Endothelial cell of umbilical vein (primary cell): Measurements from ENCODE around the gene NUMA1. TPM values are rescaled to one million over a fixed set of nuclear protein-coding genes. Genes with fewer than 3 reads are reported as not detected.

Source experiments
- BruUV-seq: library from RNA; stranded (reverse); fragments of 400-500 nt; replicated peaks from 2 replicates; lab custom pipeline; 2021; lab: Mats Ljungman, UMichigan
- CTCF ChIA-PET: fragments of 300-600, 350-600 bp; sonication (Branson Sonifier 250); formaldehyde crosslinking; loops from one replicate; lab custom pipeline; 2021; ENCODE audit warnings: antibody characterized with exemption, inconsistent platforms; lab: Charles Lee
- POLR2A ChIA-PET: fragments of 300-600, 350-600 bp; sonication (Branson Sonifier 250); formaldehyde crosslinking; loops from one replicate; lab custom pipeline; 2021; ENCODE audit warnings: antibody characterized with exemption, inconsistent platforms; lab: Charles Lee
- DNase-seq: peaks from one replicate; pipeline ENCODE4 v3.0.0-alpha.2; 2011; ENCODE audit warnings: low read depth, low spot score
- FAIRE-seq: peaks from 2 replicates; lab custom pipeline; 2011; peaks lifted over from hg19 to GRCh38; lab: Jason Lieb, UNC
- H2AFZ ChIP-seq: 2 replicates; pipeline ENCODE4 v1.6.0; 2012; ENCODE audit warnings: low read depth, low read length, control low read depth, inconsistent platforms
- H3K27ac ChIP-seq: 2 replicates; pipeline ENCODE4 v1.5.1; 2011; ENCODE audit warnings: low read depth, mild to moderate bottlenecking, control low read depth, low read length, moderate library complexity; ENCODE audit not compliant: insufficient read depth
- H3K27me3 ChIP-seq, 2 experiments: 2 replicates each; pipeline versions ENCODE4 v1.6.0 to v1.6.1; 2011; ENCODE audit warnings: low read length in 2 of 2, mixed read lengths in 1 of 2; ENCODE audit not compliant: control insufficient read depth in 2 of 2, insufficient read depth in 2 of 2
- H3K36me3 ChIP-seq, 2 experiments: 2 replicates in 1 of 2; 3 replicates in 1 of 2; pipeline ENCODE4 v1.5.1; 2011; ENCODE audit warnings: low read length in 2 of 2, mild to moderate bottlenecking in 1 of 2, moderate library complexity in 1 of 2; ENCODE audit not compliant: control insufficient read depth in 2 of 2, insufficient read depth in 2 of 2; ENCODE audit errors: extremely low read depth in 1 of 2
- H3K4me1 ChIP-seq: 3 replicates; pipeline ENCODE4 v1.5.1; 2011; ENCODE audit warnings: mild to moderate bottlenecking, low read length; ENCODE audit not compliant: control insufficient read depth, insufficient read depth; ENCODE audit errors: extremely low read depth
- H3K4me2 ChIP-seq: 2 replicates; pipeline ENCODE4 v1.6.1; 2011; ENCODE audit warnings: low read length, control low read depth, mixed read lengths; ENCODE audit not compliant: insufficient read depth
- H3K4me3 ChIP-seq, 3 experiments: fragments of 200-600 bp in 1 of 3; sonication (generic), shearing (Covaris generic) in 1 of 3; replicated peaks in 1 of 3; 2 replicates each; pipeline ENCODE4 v1.5.1; 2011 to 2016; ENCODE audit warnings: control low read depth in 3 of 3, low read length in 3 of 3, mild to moderate bottlenecking in 2 of 3, inconsistent platforms in 1 of 3, low read depth in 1 of 3, moderate library complexity in 1 of 3; ENCODE audit not compliant: insufficient read depth in 1 of 3
- H3K79me2 ChIP-seq: 2 replicates; pipeline ENCODE4 v1.6.0; 2012; ENCODE audit warnings: low read length, inconsistent platforms; ENCODE audit not compliant: control insufficient read depth, insufficient read depth
- H3K9ac ChIP-seq: replicated peaks from 2 replicates; pipeline ENCODE3; 2011; ENCODE audit warnings: low read length, control low read depth; ENCODE audit not compliant: insufficient read depth; ENCODE audit errors: extremely low read depth
- H3K9me1 ChIP-seq: replicated peaks from 3 replicates; pipeline ENCODE4 v1.6.0; 2011; ENCODE audit warnings: mild to moderate bottlenecking, low read length; ENCODE audit not compliant: control insufficient read depth, insufficient read depth; ENCODE audit errors: extremely low read depth
- H3K9me3 ChIP-seq: replicated peaks from 2 replicates; pipeline ENCODE4 v1.5.1; 2012; ENCODE audit warnings: low read length, inconsistent platforms; ENCODE audit not compliant: control insufficient read depth, insufficient read depth
- H4K20me1 ChIP-seq: replicated peaks from 2 replicates; pipeline ENCODE3; 2011; ENCODE audit warnings: mild to moderate bottlenecking, low read length; ENCODE audit not compliant: control insufficient read depth, insufficient read depth; ENCODE audit errors: extremely low read depth
- CTCF ChIP-seq, 2 donors: IDR thresholded peaks; 1 replicate in 1 of 2; 2 replicates in 1 of 2; pipeline ENCODE4 v1.5.1; 2011; ENCODE audit warnings: low read length in 2 of 2, mild to moderate bottlenecking in 2 of 2, moderate library complexity in 2 of 2, control low read depth in 1 of 2, inconsistent platforms in 1 of 2, low read depth in 1 of 2; ENCODE audit not compliant: insufficient read depth in 1 of 2; ENCODE audit errors: extremely low read depth in 1 of 2
- FOS ChIP-seq: IDR thresholded peaks from 2 replicates; pipeline ENCODE4 v1.6.1; 2011; ENCODE audit warnings: mild to moderate bottlenecking, low read length, moderate library complexity, borderline replicate concordance; ENCODE audit not compliant: insufficient read depth
- MAX ChIP-seq: IDR thresholded peaks from 2 replicates; pipeline ENCODE4 v1.6.1; 2011; ENCODE audit not compliant: insufficient read depth, insufficient read length
- MYC ChIP-seq: IDR thresholded peaks from one replicate; pipeline ENCODE4 v1.6.1; 2011; ENCODE audit warnings: mild to moderate bottlenecking, low read depth, low read length
- POLR2A ChIP-seq: IDR thresholded peaks from 2 replicates; pipeline ENCODE4 v1.6.1; 2012; ENCODE audit warnings: low read depth, mild to moderate bottlenecking, control low read depth, low read length
- POLR2AphosphoS5 ChIP-seq: IDR thresholded peaks from 2 replicates; pipeline ENCODE4 v1.6.1; 2012; ENCODE audit warnings: low read depth, mild to moderate bottlenecking, control low read depth, low read length, moderate library complexity; ENCODE audit not compliant: insufficient read depth
- dilution Hi-C: fragments of 300-500 bp; cut with MboI; formaldehyde crosslinking; loops from one replicate; pipeline ENCODE4 v1.15.0; 2019; ENCODE audit warnings: low sequenced_read_pairs; ENCODE audit not compliant: extremely low pct_ligation_motif_present
- intact Hi-C: fragments of 100-400 bp; cut with micrococcal nuclease; formaldehyde crosslinking; loops from one replicate; pipeline ENCODE4 v1.10.0; 2022
- polyA plus RNA-seq, 4 experiments: library from polyadenylated mRNA; depleted of rRNA in 3 of 4; stranded (reverse) in 3 of 4; unstranded in 1 of 4; fragments of >200 nt; gene quantifications; 2 replicates each; pipeline versions ENCODE4 v1.2.1 to v1.2.3, GENCODE V29; 2011 to 2012; ENCODE audit warnings: missing spikeins in 1 of 4
- total RNA-seq: library from RNA; stranded (reverse); gene quantifications from 2 replicates; pipeline ENCODE4 v1.2.3, GENCODE V29; 2021

The NUMA1 gene
- total and polyA plus RNA-seq, 2 donors (not counting 3 experiments of a cell fraction or from before 2014, with no cell fraction given), result 120 to 164 TPM

- CTCF ChIA-PET, result interaction anchor here (1.1 to 5.9 kb wide), 8 partner anchors 10 to 154 kb away, joined by 3 to 43 read pairs (median 9); no protein-coding TSS in a partner anchor
- no peaks in the 10 kb centered on the region for H3K9me1 ChIP-seq
- H4K20me1 ChIP-seq, result no peaks in the 10 kb centered on the region
- no peak for DNase-seq
- H3K4me3 ChIP-seq, result no peak overlapping the region
- TF ChIP-seq FOS, result no peak
- TF ChIP-seq POLR2A, result no peak
- no peak for TF ChIP-seq MYC
- TF ChIP-seq POLR2AphosphoS5, result no peak
- TF ChIP-seq CTCF (IDR thresholded peaks at IDR 0.05; ENCODE audit: extremely low read depth in 1 of 2, insufficient read depth in 1 of 2, low read depth in 1 of 2, low read length in 2 of 2), result no peak
- no peak for TF ChIP-seq MAX
- H3K79me2 ChIP-seq, result no peaks in the 10 kb centered on the region
- POLR2A ChIA-PET, result interaction anchor here (0.5 kb wide), 1 partner anchor 14 kb away, joined by 6 read pairs; no protein-coding TSS in a partner anchor
- H3K27ac ChIP-seq, result no peak overlapping the region
- H2AFZ ChIP-seq, result no peak overlapping the region
- H3K36me3 ChIP-seq, result peaks cover 44 to 98% of the 10 kb centered on the region in 2 experiments
- H3K4me1 ChIP-seq, result no peaks in the 10 kb centered on the region
- H3K9me3 ChIP-seq, result no peaks in the 10 kb centered on the region
- H3K27me3 ChIP-seq, result no peaks in the 10 kb centered on the region
- FAIRE-seq, result no peak
- no peak overlapping the region for H3K9ac ChIP-seq
- intact Hi-C loops (loop anchor here (5.0 kb wide), 1 partner anchor 153 kb away; no protein-coding TSS in a partner anchor), dilution Hi-C loops (no loop called here)
- H3K4me2 ChIP-seq, result no peak overlapping the region
- BruUV-seq, result no TSS peak
Observed at GRCh38 chr11:72014761-72015320, 65.5 kb downstream of the NUMA1 start.
